Calu3 (cell line): ENCODE results near the gene RXRA. TPM values are rescaled to one million over a fixed set of nuclear protein-coding genes. Genes with fewer than 3 reads are reported as not detected.

Experiments used
- BruUV-seq: library from RNA; stranded (reverse); fragments of 400-500 nt; replicated peaks from 2 replicates; lab custom pipeline; 2021; lab: Mats Ljungman, UMichigan
- CTCF ChIA-PET: fragments of 300-600 bp; sonication (Branson Sonifier 250); formaldehyde crosslinking; loops from one replicate; lab custom pipeline; 2022; ENCODE audit warnings: antibody characterized with exemption; lab: Charles Lee
- DNase-seq: peaks from one replicate; pipeline ENCODE4 v3.0.0; 2022
- H3K27ac Mint-ChIP-seq: one replicate; pipeline ENCODE4 v1.8.0; 2022; ENCODE audit warnings: mixed read lengths; ENCODE audit not compliant: unreplicated experiment
- H3K27me3 Mint-ChIP-seq: one replicate; pipeline ENCODE4 v1.8.0; 2022; ENCODE audit warnings: mixed read lengths; ENCODE audit not compliant: unreplicated experiment
- H3K36me3 Mint-ChIP-seq: one replicate; pipeline ENCODE4 v1.8.0; 2022; ENCODE audit warnings: mild to moderate bottlenecking, moderate library complexity, mixed read lengths; ENCODE audit not compliant: insufficient read depth, unreplicated experiment
- H3K4me1 Mint-ChIP-seq: one replicate; pipeline ENCODE4 v1.8.0; 2022; ENCODE audit warnings: mild to moderate bottlenecking, low read depth, mixed read lengths; ENCODE audit not compliant: unreplicated experiment
- H3K4me3 Mint-ChIP-seq: one replicate; pipeline ENCODE4 v1.8.0; 2022; ENCODE audit warnings: mild to moderate bottlenecking, low read depth, moderate library complexity, mixed read lengths; ENCODE audit not compliant: unreplicated experiment
- H3K9me3 Mint-ChIP-seq: one replicate; pipeline ENCODE4 v1.8.0; 2022; ENCODE audit warnings: low read depth, mixed read lengths; ENCODE audit not compliant: unreplicated experiment
- CTCF ChIP-seq: fragments of 200-600 bp; IDR thresholded peaks from one replicate; pipeline ENCODE4 v1.8.0; 2022; ENCODE audit warnings: antibody characterized with exemption; ENCODE audit not compliant: unreplicated experiment
- intact Hi-C: fragments of 100-400 bp; cut with micrococcal nuclease; formaldehyde crosslinking; loops from one replicate; pipeline ENCODE4 v1.10.0; 2022; ENCODE audit not compliant: unreplicated experiment
- total RNA-seq: library from RNA; stranded (reverse); gene quantifications from 2 replicates; pipeline ENCODE4 v1.2.3, GENCODE V29; 2022

The RXRA gene
- total RNA-seq, 1 experiment from 2014 or later = 15.0 TPM

DNA sequence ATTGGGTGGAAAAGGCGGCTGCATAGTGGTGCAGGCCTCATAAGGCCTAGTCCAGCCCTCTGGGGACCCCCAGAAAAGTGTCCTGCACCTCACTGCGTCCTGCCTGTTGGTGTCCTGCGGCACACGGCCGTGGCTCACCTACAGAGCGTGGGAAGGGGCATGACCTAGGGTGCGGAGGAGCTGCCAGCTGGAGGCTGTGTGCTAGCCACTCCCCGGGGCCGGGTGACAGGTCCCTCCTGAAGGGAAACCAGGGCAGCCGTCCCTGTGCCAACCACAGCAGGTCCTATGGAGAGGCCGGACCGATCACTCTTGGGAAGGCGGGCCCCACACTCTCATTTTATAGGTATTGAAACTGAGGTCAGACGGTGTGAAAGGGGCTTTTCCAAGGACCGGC lies 150.7 kb downstream of the RXRA start:
- Mint-ChIP-seq H3K27ac (no peak overlapping the region), H3K9me3 (no peaks in the 10 kb centered on the region), H3K4me3 (no peak overlapping the region), H3K36me3 (no peaks in the 10 kb centered on the region), H3K4me1 (no peaks in the 10 kb centered on the region), H3K27me3 (no peaks in the 10 kb centered on the region)
- BruUV-seq = no TSS peak
- intact Hi-C loops = no loop called here
- TF ChIP-seq CTCF = no peak
- CTCF ChIA-PET = no interaction called here
- DNase-seq = no peak

GRCh38 chr9:134477342-134477925 lies 151.2 kb downstream of the RXRA start:
- TF ChIP-seq CTCF = no peak

GRCh38 chr9:134477927-134478326 lies 151.7 kb downstream of the RXRA start:
- DNase-seq = no peak
- Mint-ChIP-seq H3K4me1 (no peaks in the 10 kb centered on the region), H3K9me3 (no peaks in the 10 kb centered on the region), H3K36me3 (no peaks in the 10 kb centered on the region), H3K4me3 (no peak overlapping the region), H3K27ac (no peak overlapping the region), H3K27me3 (no peaks in the 10 kb centered on the region)
- intact Hi-C loops = no loop called here
- TF ChIP-seq CTCF = no peak
- CTCF ChIA-PET = no interaction called here
- no TSS peak for BruUV-seq

More at GRCh38 chr9:134477342-134477925, 151.2 kb downstream of the RXRA start:
- Mint-ChIP-seq H3K4me3 (no peak overlapping the region), H3K9me3 (no peaks in the 10 kb centered on the region), H3K36me3 (no peaks in the 10 kb centered on the region), H3K27me3 (no peaks in the 10 kb centered on the region), H3K4me1 (no peaks in the 10 kb centered on the region), H3K27ac (no peak overlapping the region)
- no peak for DNase-seq
- intact Hi-C loops = no loop called here
- no TSS peak for BruUV-seq
- CTCF ChIA-PET = no interaction called here

DNA sequence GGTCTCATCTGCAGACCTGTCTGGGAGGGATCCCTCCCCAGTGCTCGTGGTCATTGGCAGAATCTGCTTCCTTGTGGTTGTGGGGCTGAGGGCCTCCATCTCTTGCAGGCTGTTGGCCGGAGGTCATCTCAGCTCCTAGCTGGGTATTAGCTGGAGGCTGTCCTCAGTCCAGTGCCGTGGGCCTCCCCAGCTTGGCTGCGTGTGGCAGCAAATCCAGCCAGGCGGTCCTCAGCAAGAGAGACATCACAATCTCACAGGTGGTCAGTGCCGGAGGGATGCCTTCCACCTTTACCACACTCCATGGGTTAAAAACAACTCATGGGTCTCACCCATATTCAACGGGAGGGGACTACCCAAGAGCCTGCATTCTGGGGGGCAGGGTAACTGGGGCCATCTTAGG lies 155.5 kb downstream of the RXRA start:
- intact Hi-C loops = no loop called here
- BruUV-seq = no TSS peak
- no peak overlapping the region for H3K27ac Mint-ChIP-seq
- no peak for DNase-seq
- H3K27me3 Mint-ChIP-seq = peaks cover 16% of the 10 kb centered on the region
- H3K36me3 Mint-ChIP-seq = no peaks in the 10 kb centered on the region
- no peak for TF ChIP-seq CTCF
- CTCF ChIA-PET = no interaction called here
- no peak overlapping the region for H3K4me3 Mint-ChIP-seq
- H3K9me3 Mint-ChIP-seq = no peaks in the 10 kb centered on the region
- H3K4me1 Mint-ChIP-seq = no peaks in the 10 kb centered on the region
